SU-DHL-6 (cell line): ENCODE results near the gene GLYATL1.

ENCODE experiments used
- H2AFZ ChIP-seq: fragments of 200-600 bp; sonication (generic); 2 replicates; pipeline ENCODE4 v1.6.1; 2014; ENCODE audit warnings: low read depth, mild to moderate bottlenecking, moderate library complexity, mixed read lengths, antibody characterized with exemption, low read length; ENCODE audit not compliant: severe bottlenecking
- H3F3A ChIP-seq: fragments of 200-600 bp; shearing (Covaris generic); 2 replicates; pipeline ENCODE4 v1.6.0; 2016; ENCODE audit warnings: antibody characterized with exemption, mild to moderate bottlenecking; ENCODE audit not compliant: insufficient read depth
- H3K27ac ChIP-seq: fragments of 200-600 bp; sonication (generic); 2 replicates; pipeline ENCODE4 v1.5.1; 2016; ENCODE audit warnings: low read depth, mild to moderate bottlenecking, low read length, moderate library complexity, mixed read lengths
- H3K27me3 ChIP-seq: fragments of 200-600 bp; sonication (generic), shearing (Covaris generic); 2 replicates; pipeline ENCODE4 v1.6.0; 2014; ENCODE audit warnings: mild to moderate bottlenecking, low read length
- H3K36me3 ChIP-seq: fragments of 200-600 bp; sonication (generic); 2 replicates; pipeline ENCODE4 v1.6.1; 2014; ENCODE audit warnings: mild to moderate bottlenecking, low read length, mixed read lengths
- H3K4me2 ChIP-seq: fragments of 300-600, 200-600 bp; shearing (Covaris generic), sonication (generic); 2 replicates; pipeline ENCODE4 v1.6.0; 2014; ENCODE audit warnings: low read length, low read depth, mild to moderate bottlenecking; ENCODE audit not compliant: poor library complexity, severe bottlenecking
- H3K4me3 ChIP-seq: fragments of 200-600 bp; sonication (generic); 2 replicates; pipeline ENCODE4 v1.5.1; 2014; ENCODE audit warnings: antibody characterized with exemption, low read length, mild to moderate bottlenecking, mixed read lengths; ENCODE audit not compliant: insufficient read depth, poor library complexity, severe bottlenecking
- H3K79me2 ChIP-seq: fragments of 200-600 bp; sonication (generic); 2 replicates; pipeline ENCODE4 v1.6.1; 2014; ENCODE audit warnings: mild to moderate bottlenecking, low read length, moderate library complexity; ENCODE audit not compliant: insufficient read depth
- H3K9ac ChIP-seq: fragments of 200-600 bp; sonication (generic); 2 replicates; pipeline ENCODE4 v1.7.0; 2014; ENCODE audit warnings: mild to moderate bottlenecking, low read length
- H3K9me2 ChIP-seq: fragments of 200-600 bp; sonication (generic); replicated peaks from 2 replicates; pipeline ENCODE4 v1.6.1; 2014; ENCODE audit warnings: low read length; ENCODE audit not compliant: insufficient read depth
- H3K9me3 ChIP-seq: fragments of 200-600 bp; sonication (generic); 2 replicates; pipeline ENCODE4 v1.6.1; 2014; ENCODE audit warnings: low read length, mixed read lengths; ENCODE audit not compliant: insufficient read depth
- H4K20me1 ChIP-seq: fragments of 200-600 bp; sonication (generic); 2 replicates; pipeline ENCODE4 v1.6.1; 2014; ENCODE audit warnings: low read depth, mild to moderate bottlenecking, antibody characterized with exemption, low read length, moderate library complexity, mixed read lengths
- CTCF ChIP-seq: fragments of 200-600 bp; sonication (generic); IDR thresholded peaks from one replicate; pipeline ENCODE4 v1.5.1; 2017; ENCODE audit warnings: antibody characterized with exemption, mild to moderate bottlenecking, low read length, moderate library complexity; ENCODE audit not compliant: insufficient read depth, poor library complexity, severe bottlenecking
- EZH2phosphoT487 ChIP-seq: fragments of 200-600 bp; sonication (generic), shearing (Covaris generic); conservative IDR thresholded peaks from 2 replicates; pipeline ENCODE4 v1.6.1; 2018; ENCODE audit warnings: mild to moderate bottlenecking, antibody characterized with exemption, low read length, moderate library complexity, mixed read lengths

The GLYATL1 gene

GRCh38 chr11:58913685-58914084, 25.6 kb upstream of the GLYATL1 start:
- Histone ChIP-seq H2AFZ (no peak overlapping the region), H3K27me3 (no peaks in the 10 kb centered on the region), H3K4me3 (no peak overlapping the region), H3K27ac (no peak overlapping the region), H4K20me1 (no peaks in the 10 kb centered on the region), H3K36me3 (no peaks in the 10 kb centered on the region), H3K79me2 (no peaks in the 10 kb centered on the region), H3K9me2 (no peaks in the 10 kb centered on the region), H3K4me2 (no peak overlapping the region), H3K9ac (no peak overlapping the region), H3F3A (no peaks in the 10 kb centered on the region), H3K9me3 (peaks cover 21% of the 10 kb centered on the region; the same call in 1 of the 2 replicates)
- TF ChIP-seq EZH2phosphoT487: no peak
- TF ChIP-seq CTCF: no peak

GRCh38 chr11:58914821-58915543, 24.3 kb upstream of the GLYATL1 start:
- Histone ChIP-seq H3K79me2 (no peaks in the 10 kb centered on the region), H2AFZ (no peak overlapping the region), H3K9ac (no peak overlapping the region), H3K9me2 (no peaks in the 10 kb centered on the region), H3K27ac (no peak overlapping the region), H3K4me2 (no peak overlapping the region), H3F3A (no peaks in the 10 kb centered on the region), H3K36me3 (no peaks in the 10 kb centered on the region), H3K4me3 (no peak overlapping the region), H4K20me1 (no peaks in the 10 kb centered on the region), H3K9me3 (peaks cover 21% of the 10 kb centered on the region; the same call in 1 of the 2 replicates), H3K27me3 (no peaks in the 10 kb centered on the region)
- no peak for TF ChIP-seq EZH2phosphoT487
- TF ChIP-seq CTCF: no peak

GRCh38 chr11:58916637-58917036, 22.7 kb upstream of the GLYATL1 start:
- Histone ChIP-seq H4K20me1 (no peaks in the 10 kb centered on the region), H3K27ac (no peak overlapping the region), H3K79me2 (no peaks in the 10 kb centered on the region), H3K9me2 (no peaks in the 10 kb centered on the region), H2AFZ (no peak overlapping the region), H3K4me3 (no peak overlapping the region), H3K36me3 (no peaks in the 10 kb centered on the region), H3K27me3 (no peaks in the 10 kb centered on the region), H3K4me2 (no peak overlapping the region), H3F3A (no peaks in the 10 kb centered on the region), H3K9ac (no peak overlapping the region), H3K9me3 (peaks cover 21% of the 10 kb centered on the region; the same call in 1 of the 2 replicates)
- TF ChIP-seq EZH2phosphoT487: no peak
- TF ChIP-seq CTCF: no peak
